ENCODE data around the gene CANX. TPM values are rescaled to one million over a fixed set of nuclear protein-coding genes. Genes with fewer than 3 reads are reported as not detected.
A peak's percentile ranks its signal among the peaks of the same experiment; 100 is the strongest.

CANX gene
- total RNA-seq, 1 donor from 2014 or later = 318 TPM

GRCh38 chr5:179758955-179759354 lies 60.2 kb downstream of the CANX start:
- Mint-ChIP-seq H3K4me1 (peaks cover 59% of the 10 kb centered on the region), H3K36me3 (ENCODE audit: low read depth) (peaks cover 15% of the 10 kb centered on the region), H3K9me3 (no peaks in the 10 kb centered on the region), H3K27me3 (no peaks in the 10 kb centered on the region), H3K27ac (no peak overlapping the region), H3K4me3 (no peak overlapping the region)
- DNase-seq (no peak), ATAC-seq (ENCODE audit: low read depth) (no peak)
- ChIA-PET POLR2A (no interaction called here), CTCF (no interaction called here)
- intact Hi-C loops (cut with micrococcal nuclease) = no loop called here
- TF ChIP-seq CTCF (IDR thresholded peaks at IDR 0.05) = no peak

GRCh38 chr5:179759581-179760551 lies 61.1 kb downstream of the CANX start:
- H3K27me3 Mint-ChIP-seq = no peaks in the 10 kb centered on the region
- peaks cover 50% of the 10 kb centered on the region for H3K4me1 Mint-ChIP-seq
- DNase-seq (no peak), ATAC-seq (ENCODE audit: low read depth) (no peak)
- H3K4me3 Mint-ChIP-seq = no peak overlapping the region
- peak overlapping the region; percentile 21 for H3K27ac Mint-ChIP-seq
- intact Hi-C loops (cut with micrococcal nuclease) = no loop called here
- no peak for TF ChIP-seq CTCF (IDR thresholded peaks at IDR 0.05)
- ChIA-PET POLR2A (interaction anchor here (1.0 kb wide), 1 partner anchor 60 kb away, joined by 3 read pairs; no protein-coding TSS in a partner anchor), CTCF (no interaction called here)
- H3K36me3 Mint-ChIP-seq (ENCODE audit: low read depth) = peaks cover 15% of the 10 kb centered on the region
- H3K9me3 Mint-ChIP-seq = no peaks in the 10 kb centered on the region

- intact Hi-C loops (cut with micrococcal nuclease) = loop anchor here (2.0 kb wide), 2 partner anchors 29 to 59 kb away; partner anchors contain the start of genes MAML1 and SQSTM1
- no peak for DNase-seq
- Mint-ChIP-seq H3K4me3 (no peak overlapping the region), H3K36me3 (ENCODE audit: low read depth) (peaks cover 29% of the 10 kb centered on the region), H3K4me1 (peaks cover 51% of the 10 kb centered on the region), H3K9me3 (no peaks in the 10 kb centered on the region), H3K27me3 (no peaks in the 10 kb centered on the region), H3K27ac (peak overlapping the region; percentile 50)
- ChIA-PET CTCF (interaction anchor here (1.0 to 2.4 kb wide), 14 partner anchors 8 to 553 kb away, joined by 3 to 11 read pairs (median 5); partner anchors contain the start of genes LTC4S and MAML1), POLR2A (interaction anchor here (0.8 to 2.4 kb wide), 3 partner anchors 30 to 140 kb away, joined by 3 to 9 read pairs (median 3); partner anchors contain the start of gene MAML1)
- TF ChIP-seq CTCF (IDR thresholded peaks at IDR 0.05) = no peak
- ATAC-seq (ENCODE audit: low read depth) = peak; percentile 81
Observed at GRCh38 chr5:179762079-179762780, 63.5 kb downstream of the CANX start.

GRCh38 chr5:179762781-179763176 lies 64.0 kb downstream of the CANX start:
- no peak for TF ChIP-seq CTCF (IDR thresholded peaks at IDR 0.05)
- intact Hi-C loops (cut with micrococcal nuclease) = loop anchor here (1.0 to 2.0 kb wide), 7 partner anchors 30 to 328 kb away; partner anchors contain the start of genes MAML1, MRNIP and SQSTM1
- H3K27ac Mint-ChIP-seq = peak overlapping the region; percentile 50
- no peaks in the 10 kb centered on the region for H3K9me3 Mint-ChIP-seq
- ATAC-seq (ENCODE audit: low read depth) (no peak), DNase-seq (no peak)
- no peak overlapping the region for H3K4me3 Mint-ChIP-seq
- peaks cover 51% of the 10 kb centered on the region for H3K4me1 Mint-ChIP-seq
- H3K36me3 Mint-ChIP-seq (ENCODE audit: low read depth) = peaks cover 35% of the 10 kb centered on the region
- CTCF ChIA-PET = interaction anchor here (1.0 to 2.4 kb wide), 17 partner anchors 9 to 553 kb away, joined by 3 to 11 read pairs (median 5); partner anchors contain the start of genes LTC4S and MAML1
- H3K27me3 Mint-ChIP-seq = no peaks in the 10 kb centered on the region
- POLR2A ChIA-PET = interaction anchor here (1.1 to 2.4 kb wide), 2 partner anchors 30 to 62 kb away, joined by 3 to 9 read pairs; partner anchors contain the start of gene MAML1

All from activated B cell treated with CpG ODN at 0.5 μM for 24 hours (primary cell).